Sigmoid colon (tissue), 7 donors: Measurements from ENCODE around the gene DOP1B. TPM values are rescaled to one million over a fixed set of nuclear protein-coding genes. Genes with fewer than 3 reads are reported as not detected.
A peak's percentile ranks its signal among the peaks of the same experiment; 100 is the strongest.
"Not testable (repeated sequence)": the region's sequence is repeated elsewhere in the genome, so short reads cannot be mapped to it uniquely, and the experiment has no call there.

Experiments
- DNase-seq: peaks from one replicate; pipeline ENCODE4 v3.0.0-alpha.2; 2019
- H3K27ac ChIP-seq, 4 donors: fragments of 200-600 bp; sonication (generic); one replicate each; pipeline ENCODE4 v1.5.1; 2016 to 2019; ENCODE audit warnings: mild to moderate bottlenecking in 1 of 4
- H3K27me3 ChIP-seq, 3 donors: fragments of 200-600 bp; sonication (generic); one replicate each; pipeline ENCODE4 v1.5.1; 2019; ENCODE audit warnings: mild to moderate bottlenecking in 1 of 3
- H3K36me3 ChIP-seq, 4 donors: fragments of 200-600 bp; sonication (generic); one replicate each; pipeline ENCODE4 v1.5.1; 2016 to 2019
- H3K4me1 ChIP-seq, 4 donors: fragments of 200-600 bp; sonication (generic); one replicate each; pipeline ENCODE4 v1.5.1; 2017 to 2019
- H3K4me3 ChIP-seq, 4 donors: fragments of 200-600 bp; sonication (generic); one replicate each; pipeline ENCODE4 v1.5.1; 2017 to 2019; ENCODE audit warnings: mild to moderate bottlenecking in 2 of 4, moderate library complexity in 1 of 4
- H3K9me3 ChIP-seq, 4 donors: fragments of 200-600 bp in 3 of 4; sonication (generic) in 3 of 4; one replicate each; pipeline versions ENCODE4 v1.5.1 to v1.6.1; 2013 to 2019
- CTCF ChIP-seq, 4 experiments: fragments of 450-650 bp in 3 of 4; fragments of 200-600 bp in 1 of 4; IDR thresholded peaks; one replicate each; pipeline ENCODE4 v1.5.1; 2016 to 2019; ENCODE audit warnings: antibody characterized with exemption in 4 of 4, mild to moderate bottlenecking in 3 of 4, moderate library complexity in 2 of 4
- EP300 ChIP-seq, 4 donors: sonication (generic); formaldehyde crosslinking; IDR thresholded peaks; one replicate each; pipeline ENCODE4 v1.6.1; 2017; ENCODE audit warnings: antibody characterized with exemption in 4 of 4
- POLR2A ChIP-seq, 2 donors: fragments of 450-650 bp; IDR thresholded peaks; one replicate each; pipeline ENCODE4 v1.6.1; 2016; ENCODE audit warnings: antibody characterized with exemption in 2 of 2, mild to moderate bottlenecking in 2 of 2, moderate library complexity in 2 of 2
- POLR2AphosphoS5 ChIP-seq, 4 donors: sonication (generic); formaldehyde crosslinking; IDR thresholded peaks; one replicate each; pipeline ENCODE4 v1.6.1; 2017; ENCODE audit warnings: antibody characterized with exemption in 4 of 4
- WGBS, 2 donors: extraction: QIAGEN DNeasy Blood & Tissue Kit; methylation state at CpG; one replicate each; pipeline ENCODE4 v1.1.7; 2013; 5-methylcytosine and 5-hydroxymethylcytosine counted together
- intact Hi-C: fragments of 100-400 bp; cut with DNase I; formaldehyde crosslinking; loops from one replicate; pipeline ENCODE4 v1.15.1; 2023
- polyA plus RNA-seq, 3 donors: library from polyadenylated mRNA; stranded (reverse); fragments of 200-250 nt; gene quantifications; one replicate each; pipeline ENCODE4 v1.2.3, GENCODE V29; 2013
- total RNA-seq, 4 donors: library from RNA; depleted of rRNA; stranded (reverse); fragments of >200 nt; gene quantifications; one replicate each; pipeline ENCODE4 v1.1.0, GENCODE V29; 2016
- donor health status: healthy with polysubstance abuse.
- donor health status: Bipolar disorder and iron deficiency.
- donor health status: healthy.

DOP1B gene
- total and polyA plus RNA-seq, 7 donors, result 7.4 to 20.7 (median 12.5) TPM

- Histone ChIP-seq H3K27ac (peak overlapping the region in 1 of 4 donors; percentile 6), H3K4me3 (no peak overlapping the region), H3K27me3 (no peaks in the 10 kb centered on the region), H3K36me3 (no peaks in the 10 kb centered on the region), H3K9me3 (no peaks in the 10 kb centered on the region), H3K4me1 (peaks cover 0 to 9% (median 7%) of the 10 kb centered on the region in 4 donors)
- WGBS, 2 donors, result 84 to 94% methylated on average over 10 of the region's 10 CpGs
- TF ChIP-seq CTCF (IDR thresholded peaks at IDR 0.05) (no peak), EP300 (IDR thresholded peaks at IDR 0.05) (no peak), POLR2AphosphoS5 (IDR thresholded peaks at IDR 0.05) (no peak), POLR2A (IDR thresholded peaks at IDR 0.05) (no peak)
- DNase-seq, result peak; percentile 19
- intact Hi-C loops, result no loop called here
Observed at GRCh38 chr21:36127250-36127904, 29.2 kb upstream of the DOP1B start.

DNA sequence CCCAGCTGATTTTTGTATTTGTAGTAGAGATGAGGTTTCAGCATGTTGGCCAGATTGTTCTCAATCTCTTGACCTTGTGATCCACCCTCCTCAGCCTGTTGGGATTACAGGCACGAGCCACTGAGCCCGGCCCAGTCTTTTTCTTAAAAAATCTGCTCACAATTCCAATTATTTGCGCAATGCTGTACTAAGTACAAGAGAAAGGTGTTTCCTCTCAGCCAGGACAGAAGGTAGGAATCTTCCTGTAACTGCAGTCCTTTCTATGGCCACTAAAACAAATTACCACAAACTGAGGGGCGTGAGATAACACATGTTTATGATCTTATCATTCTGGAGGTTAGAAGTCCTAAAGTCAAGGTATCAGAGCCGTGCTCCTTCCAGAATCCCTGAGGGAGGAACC lies 28.6 kb upstream of the DOP1B start:
- H3K9me3 ChIP-seq, result no peaks in the 10 kb centered on the region
- peak overlapping the region in 1 of 4 donors; percentile 6 for H3K27ac ChIP-seq
- peaks cover 0 to 9% (median 7%) of the 10 kb centered on the region in 4 donors for H3K4me1 ChIP-seq
- no peaks in the 10 kb centered on the region for H3K36me3 ChIP-seq
- WGBS, 2 donors, result 68 to 78% methylated on average over 5 of the region's 5 CpGs
- DNase-seq, result peak; percentile 64
- H3K27me3 ChIP-seq, result no peaks in the 10 kb centered on the region
- H3K4me3 ChIP-seq, result no peak overlapping the region
- intact Hi-C loops, result no loop called here
- TF ChIP-seq POLR2A (IDR thresholded peaks at IDR 0.05) (no peak), POLR2AphosphoS5 (IDR thresholded peaks at IDR 0.05) (no peak)

GRCh38 chr21:36129219-36129618 lies 27.4 kb upstream of the DOP1B start:
- TF ChIP-seq POLR2AphosphoS5 (IDR thresholded peaks at IDR 0.05) (no peak), POLR2A (IDR thresholded peaks at IDR 0.05) (no peak), CTCF (IDR thresholded peaks at IDR 0.05) (no peak), EP300 (IDR thresholded peaks at IDR 0.05) (no peak)
- intact Hi-C loops, result no loop called here
- DNase-seq, result peak; percentile 11
- H3K27me3 ChIP-seq, result no peaks in the 10 kb centered on the region
- H3K4me3 ChIP-seq, result no peak overlapping the region
- 61 to 66% methylated on average over 2 of the region's 2 CpGs for WGBS, 2 donors
- H3K27ac ChIP-seq, result peak overlapping the region in 2 of 4 donors; percentile 70
- H3K36me3 ChIP-seq, result no peaks in the 10 kb centered on the region
- H3K4me1 ChIP-seq, result peaks cover 0 to 14% (median 11%) of the 10 kb centered on the region in 4 donors
- no peaks in the 10 kb centered on the region for H3K9me3 ChIP-seq

- intact Hi-C loops, H3K9me3 ChIP-seq, H3K36me3 ChIP-seq, H3K27me3 ChIP-seq: not testable (repeated sequence)
- Histone ChIP-seq H3K27ac (peak overlapping the region in 2 of 4 donors; percentile 70), H3K4me3 (peak overlapping the region; percentile 38 to 63 (median 59)), H3K4me1 (peaks cover 0 to 21% (median 17%) of the 10 kb centered on the region in 4 donors)
- 19 to 22% methylated on average over 10 to 11 of the region's 18 CpGs for WGBS, 2 donors
- DNase-seq, result peak; percentile 32
Observed at GRCh38 chr21:36130414-36130762, 26.2 kb upstream of the DOP1B start.

GRCh38 chr21:36130839-36131238 lies 25.8 kb upstream of the DOP1B start:
- peaks cover 0 to 21% (median 16%) of the 10 kb centered on the region in 4 donors for H3K4me1 ChIP-seq
- H3K4me3 ChIP-seq, H3K27ac ChIP-seq, DNase-seq, H3K27me3 ChIP-seq, intact Hi-C loops, H3K36me3 ChIP-seq, H3K9me3 ChIP-seq: not testable (repeated sequence)
- WGBS, 2 donors, result 91 to 93% methylated on average over 5 of the region's 5 CpGs

DNA sequence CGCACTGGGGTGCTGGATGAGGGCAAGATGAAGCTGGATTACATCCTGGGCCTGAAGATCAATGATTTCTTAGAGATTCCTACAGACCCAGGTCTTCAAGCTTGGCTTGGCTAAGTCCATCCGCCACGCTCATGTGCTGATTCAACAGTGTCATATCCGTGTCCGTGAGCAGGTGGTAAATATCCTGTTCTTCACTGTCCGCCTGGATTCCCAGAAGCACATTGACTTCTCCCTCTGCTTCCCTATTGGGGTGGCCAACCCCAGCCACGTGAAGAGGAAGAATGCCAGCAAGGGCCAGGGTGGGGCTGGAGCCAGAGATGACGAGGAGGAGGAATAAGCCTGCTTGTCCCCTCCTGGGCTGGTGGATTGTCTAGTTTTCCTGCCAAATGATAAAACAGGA lies 23.9 kb upstream of the DOP1B start:
- peak; percentile 74 for DNase-seq
- H3K27ac ChIP-seq, result no peak overlapping the region
- no peaks in the 10 kb centered on the region for H3K9me3 ChIP-seq
- 55 to 77% methylated on average over 8 of the region's 8 CpGs for WGBS, 2 donors
- H3K4me3 ChIP-seq, result no peak overlapping the region
- H3K36me3 ChIP-seq, result no peaks in the 10 kb centered on the region
- TF ChIP-seq POLR2AphosphoS5 (IDR thresholded peaks at IDR 0.05), result no peak
- TF ChIP-seq POLR2A (IDR thresholded peaks at IDR 0.05), result no peak
- no peak for TF ChIP-seq CTCF (IDR thresholded peaks at IDR 0.05)
- no peak for TF ChIP-seq EP300 (IDR thresholded peaks at IDR 0.05)
- no peaks in the 10 kb centered on the region for H3K27me3 ChIP-seq
- H3K4me1 ChIP-seq, result peaks cover 0 to 22% (median 21%) of the 10 kb centered on the region in 4 donors
- intact Hi-C loops, result no loop called here
